Hepatocyte (in vitro differentiated cells): ENCODE results near the gene WDR1. TPM values are rescaled to one million over a fixed set of nuclear protein-coding genes. Genes with fewer than 3 reads are reported as not detected.

Experiments used
- DNase-seq: peaks from one replicate; pipeline ENCODE4 v3.0.0-alpha.2; 2016; ENCODE audit warnings: low spot score
- H2AFZ ChIP-seq: fragments of 200-600 bp; sonication (generic); 2 replicates; pipeline ENCODE4 v1.6.0; 2016; ENCODE audit warnings: antibody characterized with exemption, mild to moderate bottlenecking
- H3K27ac ChIP-seq: fragments of 200-600 bp; sonication (generic); 2 replicates; pipeline ENCODE4 v1.5.1; 2016; ENCODE audit warnings: mild to moderate bottlenecking
- H3K27me3 ChIP-seq: fragments of 200-600 bp; sonication (generic); 2 replicates; pipeline ENCODE4 v1.6.1; 2016
- H3K36me3 ChIP-seq: fragments of 200-600 bp; sonication (generic); replicated peaks from 2 replicates; pipeline ENCODE4 v1.5.1; 2016; ENCODE audit warnings: low read depth; ENCODE audit not compliant: insufficient read depth
- H3K4me1 ChIP-seq: fragments of 200-600 bp; sonication (generic); 2 replicates; pipeline ENCODE4 v1.5.1; 2016; ENCODE audit warnings: mild to moderate bottlenecking, moderate library complexity; ENCODE audit not compliant: insufficient read depth
- H3K4me2 ChIP-seq: fragments of 200-600 bp; sonication (generic); 2 replicates; pipeline ENCODE4 v1.6.0; 2016
- H3K4me3 ChIP-seq: fragments of 200-600 bp; sonication (generic); 2 replicates; pipeline ENCODE4 v1.5.1; 2016; ENCODE audit warnings: mild to moderate bottlenecking
- H3K79me2 ChIP-seq: fragments of 200-600 bp; sonication (generic); 2 replicates; pipeline ENCODE4 v1.6.0; 2017; ENCODE audit warnings: mild to moderate bottlenecking
- H3K9me2 ChIP-seq: fragments of 200-600 bp; sonication (generic); replicated peaks from 2 replicates; pipeline ENCODE4 v1.6.0; 2017; ENCODE audit warnings: mild to moderate bottlenecking; ENCODE audit not compliant: insufficient read depth
- H3K9me3 ChIP-seq: fragments of 200-600 bp; sonication (generic); 2 replicates; pipeline ENCODE4 v1.5.1; 2016; ENCODE audit warnings: low read depth, mild to moderate bottlenecking
- H4K20me1 ChIP-seq: fragments of 200-600 bp; sonication (generic); 2 replicates; pipeline ENCODE4 v1.6.0; 2016; ENCODE audit warnings: mild to moderate bottlenecking; ENCODE audit not compliant: insufficient read depth, poor library complexity, severe bottlenecking
- EZH2 ChIP-seq: fragments of 200-600 bp; sonication (generic); IDR thresholded peaks from 2 replicates; pipeline ENCODE4 v1.6.1; 2016; ENCODE audit warnings: antibody characterized with exemption, mild to moderate bottlenecking, borderline replicate concordance
- EZH2phosphoT487 ChIP-seq: fragments of 200-600 bp; sonication (generic); IDR thresholded peaks from one replicate; pipeline ENCODE4 v1.6.1; 2018; ENCODE audit warnings: antibody characterized with exemption, mild to moderate bottlenecking, low read depth, moderate library complexity; ENCODE audit not compliant: unreplicated experiment, severe bottlenecking
- WGBS: methylation state at CpG from one replicate; pipeline ENCODE4 v1.1.6; 2016; ENCODE audit warnings: low lambda C conversion rate; ENCODE audit errors: missing lambda C conversion rate; 5-methylcytosine and 5-hydroxymethylcytosine counted together
- polyA plus RNA-seq: library from polyadenylated mRNA; unstranded; fragments of >200 nt; fragmentation: Nextera tagmentation; extraction: Ambion mirVana; gene quantifications from 2 replicates; pipeline ENCODE4 v1.2.1, GENCODE V29; 2016
- total RNA-seq: library from RNA; depleted of rRNA; stranded (reverse); fragments of >200 nt; gene quantifications from 2 replicates; pipeline ENCODE4 v1.2.3, GENCODE V29; 2014
- TF ChIP-seq, protein P1 (sequence below): fragments of 200-600 bp; sonication (generic); IDR thresholded peaks from 2 replicates; pipeline ENCODE4 v1.5.1; 2016; ENCODE audit warnings: antibody characterized with exemption, mild to moderate bottlenecking; ENCODE audit not compliant: poor library complexity

Gene WDR1
- total and polyA plus RNA-seq, 2 experiments from 2014 or later: 176 to 179 TPM

DNA sequence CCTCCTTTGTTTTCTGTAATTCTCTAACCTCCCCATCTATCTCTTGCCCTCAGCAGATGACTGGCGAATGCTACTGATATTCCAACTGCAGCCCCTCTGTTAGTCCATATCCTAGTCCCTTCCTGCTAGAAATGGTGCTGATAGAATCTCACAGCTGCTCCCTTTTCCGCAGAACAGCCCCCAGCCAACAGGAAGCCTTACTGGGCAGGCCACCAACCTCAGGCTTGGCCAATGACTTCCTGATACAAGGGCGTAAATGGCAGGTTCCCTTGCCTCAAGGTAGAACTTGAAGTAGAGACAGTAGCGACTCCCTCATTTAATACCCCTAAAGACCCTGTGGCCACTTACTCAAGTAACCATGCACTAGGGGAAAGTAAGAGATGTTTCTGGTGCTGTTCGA lies 68.6 kb downstream of the WDR1 start:
- no peaks in the 10 kb centered on the region for H3K27me3 ChIP-seq
- TF ChIP-seq EZH2phosphoT487 (no peak), EZH2 (no peak)
- TF ChIP-seq, protein P1, sequence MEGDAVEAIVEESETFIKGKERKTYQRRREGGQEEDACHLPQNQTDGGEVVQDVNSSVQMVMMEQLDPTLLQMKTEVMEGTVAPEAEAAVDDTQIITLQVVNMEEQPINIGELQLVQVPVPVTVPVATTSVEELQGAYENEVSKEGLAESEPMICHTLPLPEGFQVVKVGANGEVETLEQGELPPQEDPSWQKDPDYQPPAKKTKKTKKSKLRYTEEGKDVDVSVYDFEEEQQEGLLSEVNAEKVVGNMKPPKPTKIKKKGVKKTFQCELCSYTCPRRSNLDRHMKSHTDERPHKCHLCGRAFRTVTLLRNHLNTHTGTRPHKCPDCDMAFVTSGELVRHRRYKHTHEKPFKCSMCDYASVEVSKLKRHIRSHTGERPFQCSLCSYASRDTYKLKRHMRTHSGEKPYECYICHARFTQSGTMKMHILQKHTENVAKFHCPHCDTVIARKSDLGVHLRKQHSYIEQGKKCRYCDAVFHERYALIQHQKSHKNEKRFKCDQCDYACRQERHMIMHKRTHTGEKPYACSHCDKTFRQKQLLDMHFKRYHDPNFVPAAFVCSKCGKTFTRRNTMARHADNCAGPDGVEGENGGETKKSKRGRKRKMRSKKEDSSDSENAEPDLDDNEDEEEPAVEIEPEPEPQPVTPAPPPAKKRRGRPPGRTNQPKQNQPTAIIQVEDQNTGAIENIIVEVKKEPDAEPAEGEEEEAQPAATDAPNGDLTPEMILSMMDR: no peak

DNA sequence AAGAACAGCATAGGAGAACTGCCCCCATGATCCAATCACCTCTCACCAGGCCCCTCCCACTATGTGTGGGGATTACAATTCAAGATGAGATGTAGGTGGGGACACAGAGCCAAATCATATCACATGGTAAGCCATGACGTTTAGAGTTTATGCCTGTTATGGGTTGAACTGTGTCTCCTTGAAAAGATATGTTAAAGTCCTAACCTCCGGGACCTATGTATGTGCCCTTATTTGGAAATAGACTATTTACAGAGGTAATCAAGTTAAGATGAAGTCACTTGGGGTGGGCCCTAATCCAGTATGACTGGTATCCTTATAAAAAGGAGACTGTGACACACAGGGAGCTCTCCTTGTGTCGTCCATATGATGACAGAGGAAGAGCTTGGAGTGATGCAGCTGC lies 70.1 kb downstream of the WDR1 start:
- TF ChIP-seq EZH2phosphoT487 (no peak), EZH2 (no peak)
- TF ChIP-seq, protein P1: no peak
- Histone ChIP-seq H3K27ac (peak overlapping the region; percentile 87), H3K27me3 (no peaks in the 10 kb centered on the region), H3K4me1 (peaks cover 10% of the 10 kb centered on the region), H2AFZ (no peak overlapping the region), H3K4me3 (no peak overlapping the region), H3K9me3 (no peaks in the 10 kb centered on the region), H4K20me1 (no peaks in the 10 kb centered on the region), H3K4me2 (no peak overlapping the region), H3K36me3 (no peaks in the 10 kb centered on the region), H3K9me2 (no peaks in the 10 kb centered on the region), H3K79me2 (no peaks in the 10 kb centered on the region)
- 76% methylated on average over 3 of the region's 3 CpGs for WGBS
- no peak for DNase-seq

More for the DNA sequence above, 68.6 kb downstream of the WDR1 start:
- Histone ChIP-seq H3K79me2 (no peaks in the 10 kb centered on the region), H3K9me2 (no peaks in the 10 kb centered on the region), H3K4me2 (no peak overlapping the region), H2AFZ (no peak overlapping the region), H3K4me3 (no peak overlapping the region), H3K27ac (no peak overlapping the region), H3K9me3 (no peaks in the 10 kb centered on the region), H3K36me3 (no peaks in the 10 kb centered on the region), H3K4me1 (peaks cover 10% of the 10 kb centered on the region), H4K20me1 (no peaks in the 10 kb centered on the region)
- WGBS: 92% methylated on average over 5 of the region's 5 CpGs
- DNase-seq: no peak

DNA sequence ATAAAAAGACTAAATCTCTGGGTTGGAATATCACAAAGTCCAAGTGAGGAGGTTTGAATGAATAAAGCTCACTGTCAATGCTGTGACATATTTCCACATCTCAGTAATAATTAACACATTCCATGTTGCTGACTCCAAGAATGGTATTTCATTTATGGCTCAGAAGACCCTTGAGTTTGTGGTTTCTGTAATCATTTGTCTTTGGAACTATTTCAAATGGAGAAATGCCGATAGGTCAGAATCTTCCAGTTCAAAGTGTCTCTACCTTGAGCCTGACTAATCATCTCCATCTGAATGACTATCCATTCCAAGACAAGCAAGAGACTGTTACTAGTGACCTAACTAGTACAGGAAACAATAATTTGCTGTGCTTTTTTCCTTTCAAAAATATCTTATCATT lies 71.1 kb downstream of the WDR1 start:
- peak; percentile 36 for DNase-seq
- no peaks in the 10 kb centered on the region for H3K27me3 ChIP-seq
- TF ChIP-seq EZH2 (no peak), EZH2phosphoT487 (no peak)
- TF ChIP-seq, protein P1: no peak
- no peak overlapping the region for H3K4me2 ChIP-seq
- H3K9me2 ChIP-seq: no peaks in the 10 kb centered on the region
- H3K79me2 ChIP-seq: no peaks in the 10 kb centered on the region
- no peaks in the 10 kb centered on the region for H3K36me3 ChIP-seq
- H3K9me3 ChIP-seq: no peaks in the 10 kb centered on the region
- H3K4me1 ChIP-seq: peaks cover 8% of the 10 kb centered on the region
- 44% methylated on average over 1 of the region's 1 CpG for WGBS
- no peak overlapping the region for H2AFZ ChIP-seq
- H4K20me1 ChIP-seq: no peaks in the 10 kb centered on the region
- H3K4me3 ChIP-seq: no peak overlapping the region
- H3K27ac ChIP-seq: peak overlapping the region; percentile 87

DNA sequence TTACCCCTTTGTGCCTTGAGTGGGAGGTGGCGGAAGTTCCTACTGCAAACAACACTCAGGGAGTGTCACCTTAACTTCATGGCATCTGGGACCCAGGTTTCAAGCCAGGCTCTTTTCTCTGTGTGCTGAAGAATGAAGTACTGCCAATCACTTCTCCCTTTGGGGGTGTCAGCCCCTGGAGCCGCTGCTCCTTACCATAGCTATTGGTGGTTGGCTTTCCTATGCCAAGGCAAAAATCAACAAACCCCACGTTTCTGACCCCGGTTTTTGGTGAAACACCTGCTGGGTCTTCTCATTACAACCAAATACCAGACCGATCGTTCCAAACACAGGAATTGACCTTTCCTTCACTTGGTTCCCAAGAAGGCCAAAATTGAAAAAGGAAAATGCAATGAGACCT lies 75.6 kb downstream of the WDR1 start:
- Histone ChIP-seq H3K4me2 (no peak overlapping the region), H3K79me2 (no peaks in the 10 kb centered on the region), H3K9me3 (no peaks in the 10 kb centered on the region), H3K36me3 (no peaks in the 10 kb centered on the region), H3K4me3 (no peak overlapping the region), H3K27me3 (no peaks in the 10 kb centered on the region), H2AFZ (no peak overlapping the region), H3K27ac (no peak overlapping the region), H4K20me1 (no peaks in the 10 kb centered on the region), H3K9me2 (no peaks in the 10 kb centered on the region), H3K4me1 (no peaks in the 10 kb centered on the region)
- TF ChIP-seq, protein P1: no peak
- no peak for TF ChIP-seq EZH2phosphoT487
- 78% methylated on average over 6 of the region's 6 CpGs for WGBS
- DNase-seq: no peak
